Measurements from ENCODE around the gene P2RY2. TPM values are rescaled to one million over a fixed set of nuclear protein-coding genes. Genes with fewer than 3 reads are reported as not detected.
A peak's percentile ranks its signal among the peaks of the same experiment; 100 is the strongest.

P2RY2 gene
- total and polyA plus RNA-seq, 10 of the 15 experiments (the other 5 are each of a cell fraction or from before 2014, with no cell fraction given), result 0.03 to 0.23 (median 0.17) TPM; not detected in 7

DNA sequence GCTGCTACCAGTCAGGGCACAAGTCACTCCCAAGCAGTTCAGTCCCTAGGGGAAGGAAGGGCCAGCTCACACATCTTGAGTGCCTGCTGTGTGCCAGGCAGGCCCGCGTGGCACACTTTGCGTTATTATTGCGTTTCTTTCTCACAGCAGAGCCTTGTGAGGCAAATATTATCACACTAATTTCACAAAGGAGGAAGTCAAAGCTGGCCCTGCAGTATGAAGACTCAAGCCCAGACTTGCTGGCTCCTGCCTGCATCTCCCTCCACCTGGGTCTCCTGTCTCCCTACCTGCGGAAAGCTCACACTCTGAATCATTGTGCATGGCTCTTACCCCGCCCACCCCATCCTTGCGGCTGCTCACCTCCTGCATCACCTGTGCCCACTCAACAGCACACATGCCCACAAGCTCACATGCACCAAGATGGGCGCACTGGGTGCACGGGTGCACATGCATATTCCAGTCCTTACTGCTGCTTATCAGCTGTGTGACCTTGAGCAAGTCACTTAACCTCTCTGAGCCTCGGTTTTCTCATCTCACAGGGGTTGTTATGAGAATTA lies 31.7 kb upstream of the P2RY2 start:
- H4K20me1 ChIP-seq (ENCODE audit: control insufficient read depth, insufficient read depth), result no peaks in the 10 kb centered on the region
- no peak for ATAC-seq
- H3K9ac ChIP-seq (ENCODE audit: control insufficient read depth, insufficient read depth, low read length), result no peak overlapping the region
- H3K79me2 ChIP-seq (ENCODE audit: control insufficient read depth, insufficient read depth, low read length), result no peaks in the 10 kb centered on the region
- no peak for DNase-seq (ENCODE audit: low read depth, low spot score)
- ChIA-PET SMC1A (ENCODE audit: uncharacterized antibody, unreplicated experiment) (interaction anchor here (0.6 to 10.1 kb wide), 12 partner anchors 10 to 264 kb away, joined by 3 to 188 read pairs (median 4); no protein-coding TSS in a partner anchor), RAD21 (ENCODE audit: unreplicated experiment) (interaction anchor here (0.6 to 6.1 kb wide), 16 partner anchors 8 to 394 kb away, joined by 3 to 115 read pairs (median 4); no protein-coding TSS in a partner anchor), POLR2A (interaction anchor here (0.6 to 1.2 kb wide), 6 partner anchors 23 to 379 kb away, joined by 3 to 5 read pairs (median 4); no protein-coding TSS in a partner anchor), CTCF (interaction anchor here (0.6 to 7.8 kb wide), 25 partner anchors 8 to 473 kb away, joined by 3 to 160 read pairs (median 5); partner anchors contain the start of gene FCHSD2)
- no peaks in the 10 kb centered on the region for H3K9me3 ChIP-seq (replicated peaks; ENCODE audit: control insufficient read depth, insufficient read depth, low read length)
- no peaks in the 10 kb centered on the region for H3K27me3 ChIP-seq (replicated peaks in 1 of 2; ENCODE audit: control insufficient read depth in 2 of 2, insufficient read depth in 2 of 2, low read length in 1 of 2)
- H3K36me3 ChIP-seq (ENCODE audit: control insufficient read depth in 2 of 2, insufficient read depth in 2 of 2, low read length in 1 of 2), result no peaks in the 10 kb centered on the region
- peaks cover 30% of the 10 kb centered on the region for H3K4me1 ChIP-seq (ENCODE audit: control insufficient read depth, insufficient read depth, low read length)
- in situ Hi-C loops (cut with MboI), result loop anchor here (5.0 to 25.0 kb wide), 3 partner anchors 51 to 349 kb away; no protein-coding TSS in a partner anchor
- WGBS (ENCODE audit: insufficient coverage, insufficient replicate concordance, low lambda C conversion rate, missing lambda C conversion rate), result 76% methylated on average over 10 of the region's 10 CpGs
- intact Hi-C loops (cut with micrococcal nuclease; ENCODE audit: unreplicated experiment), result no loop called here
- H2AFZ ChIP-seq (ENCODE audit: control insufficient read depth, low read depth, low read length), result no peak overlapping the region
- H3K4me2 ChIP-seq (ENCODE audit: control insufficient read depth, insufficient read depth), result no peak overlapping the region
- no peak for FAIRE-seq
- H3K4me3 ChIP-seq, result no peak overlapping the region
- no peak overlapping the region for H3K27ac ChIP-seq (ENCODE audit: control insufficient read depth, insufficient read depth)
- TF ChIP-seq MTA2 (IDR thresholded peaks at IDR 0.05; ENCODE audit: low read depth) (no peak), ZNF217 (IDR thresholded peaks at IDR 0.05) (0 out of 2 replicates have a peak, but pooled peaks have one; percentile 19), ZNF274 (IDR thresholded peaks at IDR 0.05; ENCODE audit: insufficient read depth, insufficient read length) (no peak), WRNIP1 (IDR thresholded peaks at IDR 0.05; ENCODE audit: borderline replicate concordance, low read depth, low read length) (no peak), GABPA (IDR thresholded peaks at IDR 0.05; ENCODE audit: low read depth) (no peak), SPI1 (IDR thresholded peaks at IDR 0.05; ENCODE audit: borderline replicate concordance, insufficient read depth, low read depth, low read length) (peak; percentile 34; the same call in 1 of the 2 replicates), NFYB (IDR thresholded peaks at IDR 0.05; ENCODE audit: insufficient read depth, low read depth, low read length) (no peak), HDAC2 (IDR thresholded peaks at IDR 0.05) (no peak), YBX1 (IDR thresholded peaks at IDR 0.05) (no peak), NFXL1 (IDR thresholded peaks at IDR 0.05; ENCODE audit: borderline replicate concordance) (0 out of 2 replicates have a peak, but pooled peaks have one; percentile 30), ESRRA (IDR thresholded peaks at IDR 0.05; ENCODE audit: low read length) (no peak), ZBTB40 (IDR thresholded peaks at IDR 0.05; ENCODE audit: borderline replicate concordance) (no peak), ZBED1 (IDR thresholded peaks at IDR 0.05; ENCODE audit: borderline replicate concordance) (no peak), RFX5 (IDR thresholded peaks at IDR 0.05; ENCODE audit: low read depth, low read length) (no peak)
- TF ChIP-seq, protein P1, sequence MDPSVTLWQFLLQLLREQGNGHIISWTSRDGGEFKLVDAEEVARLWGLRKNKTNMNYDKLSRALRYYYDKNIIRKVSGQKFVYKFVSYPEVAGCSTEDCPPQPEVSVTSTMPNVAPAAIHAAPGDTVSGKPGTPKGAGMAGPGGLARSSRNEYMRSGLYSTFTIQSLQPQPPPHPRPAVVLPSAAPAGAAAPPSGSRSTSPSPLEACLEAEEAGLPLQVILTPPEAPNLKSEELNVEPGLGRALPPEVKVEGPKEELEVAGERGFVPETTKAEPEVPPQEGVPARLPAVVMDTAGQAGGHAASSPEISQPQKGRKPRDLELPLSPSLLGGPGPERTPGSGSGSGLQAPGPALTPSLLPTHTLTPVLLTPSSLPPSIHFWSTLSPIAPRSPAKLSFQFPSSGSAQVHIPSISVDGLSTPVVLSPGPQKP (IDR thresholded peaks at IDR 0.05; ENCODE audit: low read depth, low read length), result no peak
- TF ChIP-seq, protein P2, sequence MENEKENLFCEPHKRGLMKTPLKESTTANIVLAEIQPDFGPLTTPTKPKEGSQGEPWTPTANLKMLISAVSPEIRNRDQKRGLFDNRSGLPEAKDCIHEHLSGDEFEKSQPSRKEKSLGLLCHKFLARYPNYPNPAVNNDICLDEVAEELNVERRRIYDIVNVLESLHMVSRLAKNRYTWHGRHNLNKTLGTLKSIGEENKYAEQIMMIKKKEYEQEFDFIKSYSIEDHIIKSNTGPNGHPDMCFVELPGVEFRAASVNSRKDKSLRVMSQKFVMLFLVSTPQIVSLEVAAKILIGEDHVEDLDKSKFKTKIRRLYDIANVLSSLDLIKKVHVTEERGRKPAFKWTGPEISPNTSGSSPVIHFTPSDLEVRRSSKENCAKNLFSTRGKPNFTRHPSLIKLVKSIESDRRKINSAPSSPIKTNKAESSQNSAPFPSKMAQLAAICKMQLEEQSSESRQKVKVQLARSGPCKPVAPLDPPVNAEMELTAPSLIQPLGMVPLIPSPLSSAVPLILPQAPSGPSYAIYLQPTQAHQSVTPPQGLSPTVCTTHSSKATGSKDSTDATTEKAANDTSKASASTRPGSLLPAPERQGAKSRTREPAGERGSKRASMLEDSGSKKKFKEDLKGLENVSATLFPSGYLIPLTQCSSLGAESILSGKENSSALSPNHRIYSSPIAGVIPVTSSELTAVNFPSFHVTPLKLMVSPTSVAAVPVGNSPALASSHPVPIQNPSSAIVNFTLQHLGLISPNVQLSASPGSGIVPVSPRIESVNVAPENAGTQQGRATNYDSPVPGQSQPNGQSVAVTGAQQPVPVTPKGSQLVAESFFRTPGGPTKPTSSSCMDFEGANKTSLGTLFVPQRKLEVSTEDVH (IDR thresholded peaks at IDR 0.05; ENCODE audit: low read depth, partially characterized antibody), result no peak
- BruUV-seq (replicated peaks), result no TSS peak

All from GM12878 (cell line).